HepG2 (cell line): Measurements from ENCODE around the gene FGF21. TPM values are rescaled to one million over a fixed set of nuclear protein-coding genes. Genes with fewer than 3 reads are reported as not detected.

Source experiments
- ARNT2 ChIP-seq: sonication (generic); formaldehyde crosslinking; IDR thresholded peaks from 2 replicates; pipeline ENCODE4 v1.8.0; 2022; ENCODE audit warnings: mild to moderate bottlenecking, low read depth, missing genetic modification reagents, moderate library complexity
- ATF5 ChIP-seq: sonication (generic); formaldehyde crosslinking; IDR thresholded peaks from 2 replicates; pipeline ENCODE4 v1.4.0; 2020; ENCODE audit warnings: mild to moderate bottlenecking, low read depth, missing genetic modification reagents
- ETV5 ChIP-seq: IDR thresholded peaks from 2 replicates; pipeline ENCODE4 v1.6.1; 2018; ENCODE audit warnings: missing biosample characterization, missing genetic modification reagents, inconsistent platforms, borderline replicate concordance
- HDAC6 ChIP-seq: fragments of 200-600 bp; sonication (generic); IDR thresholded peaks from 2 replicates; pipeline ENCODE4 v1.7.0; 2017; ENCODE audit warnings: mild to moderate bottlenecking, antibody characterized with exemption, low read length, low read depth
- HIVEP1 ChIP-seq: sonication (generic); formaldehyde crosslinking; IDR thresholded peaks from 2 replicates; pipeline ENCODE4 v1.4.0; 2020; ENCODE audit warnings: mild to moderate bottlenecking, missing genetic modification reagents
- KAT8 ChIP-seq: IDR thresholded peaks from 2 replicates; pipeline ENCODE4 v1.6.1; 2016; ENCODE audit warnings: missing genetic modification reagents, missing compliant biosample characterization
- NFKB2 ChIP-seq: sonication (generic); formaldehyde crosslinking; IDR thresholded peaks from 2 replicates; pipeline ENCODE4 v1.4.0; 2020; ENCODE audit warnings: missing genetic modification reagents, borderline replicate concordance
- RARA ChIP-seq: IDR thresholded peaks from 2 replicates; pipeline ENCODE4 v1.6.1; 2016; ENCODE audit warnings: missing genetic modification reagents, missing compliant biosample characterization
- RBAK ChIP-seq: sonication (generic); formaldehyde crosslinking; IDR thresholded peaks from 2 replicates; pipeline ENCODE4 v1.5.1; 2020; ENCODE audit warnings: mild to moderate bottlenecking, missing genetic modification reagents
- SOX5 ChIP-seq: IDR thresholded peaks from 2 replicates; pipeline ENCODE4 v1.6.1; 2016; ENCODE audit warnings: borderline replicate concordance
- SRY ChIP-seq: sonication (generic); formaldehyde crosslinking; IDR thresholded peaks from 2 replicates; pipeline ENCODE4 v1.8.0; 2022; ENCODE audit warnings: mild to moderate bottlenecking, missing genetic modification reagents
- STAT5B ChIP-seq: sonication (generic); formaldehyde crosslinking; IDR thresholded peaks from 2 replicates; pipeline ENCODE4 v1.4.0; 2020; ENCODE audit warnings: missing genetic modification reagents
- TARDBP ChIP-seq: sonication (generic); formaldehyde crosslinking; IDR thresholded peaks from 2 replicates; pipeline ENCODE4 v1.8.0; 2022; ENCODE audit warnings: mild to moderate bottlenecking, missing genetic modification reagents
- XBP1 ChIP-seq: sonication (generic); formaldehyde crosslinking; IDR thresholded peaks from 2 replicates; pipeline ENCODE4 v1.5.0; 2020; ENCODE audit warnings: missing genetic modification reagents
- YEATS4 ChIP-seq: sonication (generic); formaldehyde crosslinking; IDR thresholded peaks from 2 replicates; pipeline ENCODE4 v1.4.0; 2020; ENCODE audit warnings: missing genetic modification reagents, borderline replicate concordance
- ZBTB38 ChIP-seq: sonication (generic); formaldehyde crosslinking; IDR thresholded peaks from 2 replicates; pipeline ENCODE4 v1.5.1; 2020; ENCODE audit warnings: mild to moderate bottlenecking, missing genetic modification reagents
- ZNF556 ChIP-seq: sonication (generic); formaldehyde crosslinking; IDR thresholded peaks from 2 replicates; pipeline ENCODE4 v1.4.0; 2020; ENCODE audit warnings: mild to moderate bottlenecking, missing genetic modification reagents, borderline replicate concordance
- ZNF562 ChIP-seq: sonication (generic); formaldehyde crosslinking; IDR thresholded peaks from 2 replicates; pipeline ENCODE4 v1.8.0; 2022; ENCODE audit warnings: missing genetic modification reagents, borderline replicate concordance
- ZNF616 ChIP-seq: sonication (generic); formaldehyde crosslinking; IDR thresholded peaks from 2 replicates; pipeline ENCODE4 v1.5.0; 2020; ENCODE audit warnings: low read depth, mild to moderate bottlenecking, missing genetic modification reagents
- ZNF619 ChIP-seq: sonication (generic); formaldehyde crosslinking; IDR thresholded peaks from 2 replicates; pipeline ENCODE4 v1.4.0; 2020; ENCODE audit warnings: mild to moderate bottlenecking, missing genetic modification reagents
- ZSCAN21 ChIP-seq: sonication (generic); formaldehyde crosslinking; IDR thresholded peaks from 2 replicates; pipeline ENCODE4 v1.8.0; 2022; ENCODE audit warnings: mild to moderate bottlenecking, missing genetic modification reagents, moderate library complexity, borderline replicate concordance
- polyA plus RNA-seq, 8 experiments: library from polyadenylated mRNA; depleted of rRNA in 3 of 8; stranded (reverse) in 7 of 8; unstranded in 1 of 8; fragments of >200 nt; fragmentation: Illumina TruSeq in 4 of 8; extraction: Trizol in 4 of 8; gene quantifications; 2 replicates each; pipeline versions ENCODE4 v1.2.1 to v1.2.3, GENCODE V29; 2011 to 2016; ENCODE audit warnings: low read depth in 4 of 8, missing spikeins in 1 of 8, mixed read lengths in 1 of 8; ENCODE audit not compliant: insufficient read depth in 1 of 8
- total RNA-seq, 5 experiments: library from RNA; depleted of rRNA; stranded (reverse); fragments of >200 nt; fragmentation: Illumina TruSeq; extraction: Trizol; gene quantifications; 2 replicates each; pipeline ENCODE4 v1.2.3, GENCODE V29; 2016; ENCODE audit warnings: low read depth in 1 of 5
- TF ChIP-seq, protein P1 (sequence below): sonication (generic); formaldehyde crosslinking; IDR thresholded peaks from 2 replicates; pipeline ENCODE4 v1.8.0; 2023; ENCODE audit warnings: mild to moderate bottlenecking, missing genetic modification reagents
- TF ChIP-seq, protein P2 (sequence below): sonication (generic); formaldehyde crosslinking; IDR thresholded peaks from 2 replicates; pipeline ENCODE4 v1.8.1; 2023; ENCODE audit warnings: mild to moderate bottlenecking, missing genetic modification reagents
- TF ChIP-seq, protein P3 (sequence below), 2 experiments: sonication (generic) in 1 of 2; formaldehyde crosslinking in 1 of 2; IDR thresholded peaks; 2 replicates each; pipeline versions ENCODE4 v1.4.0 to v1.6.1; 2018 to 2020; ENCODE audit warnings: missing genetic modification reagents in 2 of 2, borderline replicate concordance in 1 of 2, low read depth in 1 of 2, mild to moderate bottlenecking in 1 of 2, missing biosample characterization in 1 of 2

FGF21 gene
- total and polyA plus RNA-seq, 2 of the 13 experiments (the other 11 are each of a cell fraction or from before 2014, with no cell fraction given), result 0.17 TPM; not detected in 1

GRCh38 chr19:48713864-48714755 is 41.2 kb upstream of the FGF21 start (continued):
- TF ChIP-seq, protein P1, sequence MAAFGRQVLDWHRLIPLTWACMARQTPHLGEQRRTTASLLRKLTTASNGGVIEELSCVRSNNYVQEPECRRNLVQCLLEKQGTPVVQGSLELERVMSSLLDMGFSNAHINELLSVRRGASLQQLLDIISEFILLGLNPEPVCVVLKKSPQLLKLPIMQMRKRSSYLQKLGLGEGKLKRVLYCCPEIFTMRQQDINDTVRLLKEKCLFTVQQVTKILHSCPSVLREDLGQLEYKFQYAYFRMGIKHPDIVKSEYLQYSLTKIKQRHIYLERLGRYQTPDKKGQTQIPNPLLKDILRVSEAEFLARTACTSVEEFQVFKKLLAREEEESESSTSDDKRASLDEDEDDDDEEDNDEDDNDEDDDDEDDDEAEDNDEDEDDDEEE, result no peak
- TF ChIP-seq ETV5 (CRISPR knock-in tag) (no peak), XBP1 (CRISPR knock-in tag) (no peak), ZNF556 (no peak; the same call in 1 of the 2 replicates), ZBTB38 (peak; percentile 52; the same call in 1 of the 2 replicates), ZSCAN21 (CRISPR knock-in tag) (no peak), ZNF616 (CRISPR knock-in tag) (no peak), ARNT2 (CRISPR knock-in tag) (peak; percentile 37; the same call in 1 of the 2 replicates), HDAC6 (no peak), HIVEP1 (CRISPR knock-in tag) (0 out of 2 replicates have a peak, but pooled peaks have one; percentile 28), TARDBP (CRISPR knock-in tag) (peak; percentile 26; the same call in 1 of the 2 replicates), RBAK (CRISPR knock-in tag) (no peak), SRY (CRISPR knock-in tag) (no peak), ZNF562 (CRISPR knock-in tag) (no peak), SOX5 (CRISPR knock-in tag) (no peak), KAT8 (CRISPR knock-in tag) (0 out of 2 replicates have a peak, but pooled peaks have one; percentile 31), NFKB2 (no peak), ZNF619 (CRISPR knock-in tag) (no peak), YEATS4 (peak; percentile 57; the same call in 1 of the 2 replicates), RARA (CRISPR knock-in tag) (peak; percentile 35; the same call in 1 of the 2 replicates), ATF5 (CRISPR knock-in tag) (no peak), STAT5B (CRISPR knock-in tag) (no peak)
- TF ChIP-seq, protein P2, sequence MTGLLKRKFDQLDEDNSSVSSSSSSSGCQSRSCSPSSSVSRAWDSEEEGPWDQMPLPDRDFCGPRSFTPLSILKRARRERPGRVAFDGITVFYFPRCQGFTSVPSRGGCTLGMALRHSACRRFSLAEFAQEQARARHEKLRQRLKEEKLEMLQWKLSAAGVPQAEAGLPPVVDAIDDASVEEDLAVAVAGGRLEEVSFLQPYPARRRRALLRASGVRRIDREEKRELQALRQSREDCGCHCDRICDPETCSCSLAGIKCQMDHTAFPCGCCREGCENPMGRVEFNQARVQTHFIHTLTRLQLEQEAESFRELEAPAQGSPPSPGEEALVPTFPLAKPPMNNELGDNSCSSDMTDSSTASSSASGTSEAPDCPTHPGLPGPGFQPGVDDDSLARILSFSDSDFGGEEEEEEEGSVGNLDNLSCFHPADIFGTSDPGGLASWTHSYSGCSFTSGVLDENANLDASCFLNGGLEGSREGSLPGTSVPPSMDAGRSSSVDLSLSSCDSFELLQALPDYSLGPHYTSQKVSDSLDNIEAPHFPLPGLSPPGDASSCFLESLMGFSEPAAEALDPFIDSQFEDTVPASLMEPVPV (CRISPR knock-in tag), result no peak; the same call in 1 of the 2 replicates
- TF ChIP-seq, protein P3, sequence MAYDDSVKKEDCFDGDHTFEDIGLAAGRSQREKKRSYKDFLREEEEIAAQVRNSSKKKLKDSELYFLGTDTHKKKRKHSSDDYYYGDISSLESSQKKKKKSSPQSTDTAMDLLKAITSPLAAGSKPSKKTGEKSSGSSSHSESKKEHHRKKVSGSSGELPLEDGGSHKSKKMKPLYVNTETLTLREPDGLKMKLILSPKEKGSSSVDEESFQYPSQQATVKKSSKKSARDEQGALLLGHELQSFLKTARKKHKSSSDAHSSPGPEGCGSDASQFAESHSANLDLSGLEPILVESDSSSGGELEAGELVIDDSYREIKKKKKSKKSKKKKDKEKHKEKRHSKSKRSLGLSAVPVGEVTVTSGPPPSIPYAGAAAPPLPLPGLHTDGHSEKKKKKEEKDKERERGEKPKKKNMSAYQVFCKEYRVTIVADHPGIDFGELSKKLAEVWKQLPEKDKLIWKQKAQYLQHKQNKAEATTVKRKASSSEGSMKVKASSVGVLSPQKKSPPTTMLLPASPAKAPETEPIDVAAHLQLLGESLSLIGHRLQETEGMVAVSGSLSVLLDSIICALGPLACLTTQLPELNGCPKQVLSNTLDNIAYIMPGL (CRISPR knock-in tag; IDR thresholded peaks at IDR 0.05; ENCODE audit: borderline replicate concordance in 1 of 2, low read depth in 1 of 2), result peak in 1 of 2 experiments; percentile 43; a peak in 2 of 4 replicates
